ENCODE measurements around the gene STX5.

DNA sequence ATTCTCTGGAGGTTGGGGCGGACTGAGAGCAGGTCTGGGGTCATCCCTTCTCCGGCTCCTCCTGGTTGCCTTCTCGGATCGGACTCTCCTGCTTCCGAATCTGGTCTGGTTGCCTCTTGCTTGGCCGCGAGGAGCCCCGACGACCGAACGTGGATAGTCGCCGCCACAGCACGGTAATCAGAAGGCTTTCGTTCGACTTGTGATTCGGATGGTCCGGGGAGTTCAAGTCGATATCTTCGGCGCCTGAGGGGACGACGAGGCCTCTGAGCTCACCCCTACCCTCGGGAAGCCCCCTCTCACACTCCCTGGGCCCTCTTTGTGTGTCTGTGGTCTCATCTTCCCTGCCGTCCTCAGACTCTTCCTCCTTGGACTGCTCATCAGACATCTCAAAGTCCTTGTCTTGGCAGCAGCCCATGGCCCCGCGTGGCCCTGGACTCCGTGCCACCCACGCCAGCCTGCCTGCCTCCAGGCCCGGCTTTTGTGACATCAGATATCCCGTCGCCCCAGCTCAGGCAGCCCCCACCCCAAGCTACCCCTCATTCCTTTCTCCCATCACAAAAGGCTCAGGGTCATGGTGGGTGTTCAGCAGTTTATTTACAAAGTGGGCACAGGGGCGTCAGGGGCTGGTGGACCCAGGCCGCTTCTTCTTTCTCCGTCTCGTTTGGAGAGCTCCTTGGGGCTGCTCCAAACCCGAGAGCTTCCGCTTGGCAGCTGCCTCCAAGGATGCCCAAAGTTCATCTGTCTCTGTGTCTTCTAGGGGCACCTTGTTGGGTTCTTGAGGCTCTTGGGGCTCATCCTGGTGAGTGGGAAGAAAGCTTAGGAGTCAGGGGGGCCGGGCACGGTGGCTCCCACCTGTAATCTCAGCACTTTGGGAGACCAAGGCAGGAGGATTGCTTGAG is 734 bp upstream of the STX5 start, which contains the start of gene TEX54:
- TF ChIP-seq EZH2 (IDR thresholded peaks at IDR 0.05) (no peak), POLR2AphosphoS5 (IDR thresholded peaks at IDR 0.05; ENCODE audit: borderline replicate concordance, low read depth, low read length) (no peak), FOXP2 (optimal IDR thresholded peaks at IDR 0.05; ENCODE audit: control extremely low read depth, extremely low read length, insufficient read depth) (no peak)
